Omental fat pad (tissue), 4 donors: ENCODE results near the gene AKIRIN2. TPM values are rescaled to one million over a fixed set of nuclear protein-coding genes. Genes with fewer than 3 reads are reported as not detected.

ENCODE experiments used
- ATAC-seq: fragments of 150-250 bp; one replicate; pipeline ENCODE4 v1.9.1; 2016; ENCODE audit warnings: mild to moderate bottlenecking, moderate library complexity; ENCODE audit not compliant: low FRiP score
- DNase-seq: peaks from one replicate; pipeline ENCODE4 v3.0.0-alpha.2; 2019; ENCODE audit warnings: low spot score
- CTCF ChIP-seq, 3 donors: fragments of 450-650 bp; IDR thresholded peaks; one replicate each; pipeline ENCODE4 v1.5.1; 2016 to 2017; ENCODE audit warnings: antibody characterized with exemption in 3 of 3, mild to moderate bottlenecking in 3 of 3, moderate library complexity in 2 of 3
- total RNA-seq, 4 donors: library from RNA; depleted of rRNA; stranded (reverse); fragments of >200 nt; gene quantifications; one replicate each; pipeline ENCODE4 v1.1.0, GENCODE V29; 2016

The AKIRIN2 gene
- total RNA-seq: 10 to 100 TPM; 22.9 to 41.6 (median 34.6) TPM

DNA sequence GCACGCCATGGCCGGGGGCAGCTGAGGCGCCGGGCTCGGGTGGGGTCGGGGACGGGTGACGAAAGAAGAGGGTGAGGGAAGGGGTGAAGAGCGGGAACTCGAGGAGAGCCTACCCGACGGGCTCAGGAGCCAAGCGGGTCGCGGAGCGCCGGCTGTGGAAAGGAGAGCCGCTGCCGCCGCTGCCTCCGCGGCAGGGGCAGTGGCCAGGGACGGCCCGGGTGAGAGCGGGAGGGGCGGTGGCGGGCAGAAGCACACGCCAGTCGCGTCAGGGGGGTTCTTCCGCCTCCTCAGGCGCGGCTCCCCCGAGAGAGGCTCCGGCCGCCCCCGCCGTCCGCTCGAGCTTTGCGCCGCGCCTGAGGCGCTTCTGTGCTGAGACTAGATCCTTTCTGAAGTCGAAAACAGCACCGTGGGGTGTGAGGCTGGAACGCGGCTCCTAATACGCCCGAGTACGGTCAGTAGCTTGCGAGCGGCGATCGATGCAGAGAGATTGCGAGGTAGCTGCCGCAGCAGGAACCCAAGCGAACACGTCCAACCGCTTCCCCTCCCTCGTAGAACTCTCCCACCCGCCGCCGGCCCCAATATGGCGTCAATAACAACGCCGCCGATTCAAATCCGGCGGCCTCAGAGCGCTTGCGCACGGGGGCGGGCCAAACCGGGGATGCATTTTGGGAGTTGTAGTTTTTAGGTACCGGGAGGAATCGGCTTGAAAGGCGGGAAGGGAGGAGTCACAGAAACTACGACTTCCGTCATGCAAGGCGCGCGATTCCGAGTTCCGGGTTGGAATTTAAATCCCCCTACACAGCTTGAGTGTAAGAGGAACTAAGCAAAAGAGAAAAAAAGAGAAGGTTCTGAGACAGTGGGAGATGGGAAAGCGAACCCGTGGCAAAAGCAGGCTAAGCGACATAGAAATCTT is at the start of gene AKIRIN2:
Gene AKIRIN2, minus strand, starts transcription at position 558 of the 913 bp plus-strand sequence. Its CDS starts 549 bp downstream, at position 9.
- TF ChIP-seq CTCF (IDR thresholded peaks at IDR 0.05): no peak
- peak; percentile 82 for DNase-seq

DNA sequence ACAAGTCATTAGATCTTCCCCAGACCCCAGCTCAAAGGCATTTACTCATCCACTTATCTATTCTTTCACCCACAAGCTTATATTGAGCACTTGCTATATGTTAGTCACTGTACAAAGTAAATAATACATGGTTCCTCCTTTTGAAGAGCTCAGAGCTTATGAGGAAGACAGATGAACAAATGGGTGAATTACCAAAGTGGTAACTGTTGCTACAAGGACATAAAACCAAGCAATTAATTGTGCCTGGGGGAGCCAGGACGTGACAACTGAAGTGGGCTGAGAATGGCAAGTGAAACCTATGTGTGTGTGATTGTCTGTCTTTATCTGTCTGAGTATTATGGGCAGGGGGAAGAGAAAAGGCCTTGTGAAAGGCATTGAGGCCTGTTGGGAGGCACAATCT is 45.6 kb upstream of the AKIRIN2 start:
- ATAC-seq (no peak), DNase-seq (no peak)
- no peak for TF ChIP-seq CTCF (IDR thresholded peaks at IDR 0.05)

More for the DNA sequence above, at the start of gene AKIRIN2:
- peak; percentile 91 for ATAC-seq

DNA sequence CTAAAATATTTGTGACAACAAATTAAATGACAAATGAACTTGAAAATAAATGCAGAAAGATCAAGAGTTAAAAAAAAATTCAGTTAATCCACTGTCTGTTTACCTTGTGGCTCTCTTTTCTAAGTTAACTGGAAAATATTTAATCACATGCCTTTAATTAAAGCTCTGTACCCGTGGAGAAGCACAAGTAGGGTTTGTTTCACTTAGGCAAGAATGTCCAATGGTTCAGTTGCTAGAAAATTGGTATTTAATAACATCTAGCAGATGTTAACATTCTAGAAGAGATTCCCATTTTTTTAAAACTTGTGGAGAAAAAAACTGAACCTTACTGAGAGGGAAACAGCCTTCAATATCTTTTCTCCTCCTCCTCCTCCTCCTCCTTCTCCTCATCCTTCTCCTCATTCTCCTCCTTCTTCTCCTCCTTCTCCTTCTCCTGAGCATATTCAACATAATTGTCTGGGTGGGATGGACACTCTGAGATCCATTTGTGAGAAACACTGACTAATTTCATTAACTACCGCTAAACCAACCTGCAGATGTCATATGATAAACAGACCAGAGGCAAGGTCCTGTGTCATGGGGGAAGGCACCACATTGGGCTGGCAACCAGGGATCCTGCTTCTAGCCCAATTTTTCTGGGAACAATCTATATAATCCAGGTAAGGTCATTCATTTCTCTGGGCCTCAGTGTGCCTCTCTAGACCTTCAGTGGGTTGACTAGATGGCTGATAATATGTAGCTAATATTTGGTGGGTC is 44.1 kb upstream of the AKIRIN2 start:
- ATAC-seq (no peak), DNase-seq (no peak)
- TF ChIP-seq CTCF (IDR thresholded peaks at IDR 0.05): no peak

DNA sequence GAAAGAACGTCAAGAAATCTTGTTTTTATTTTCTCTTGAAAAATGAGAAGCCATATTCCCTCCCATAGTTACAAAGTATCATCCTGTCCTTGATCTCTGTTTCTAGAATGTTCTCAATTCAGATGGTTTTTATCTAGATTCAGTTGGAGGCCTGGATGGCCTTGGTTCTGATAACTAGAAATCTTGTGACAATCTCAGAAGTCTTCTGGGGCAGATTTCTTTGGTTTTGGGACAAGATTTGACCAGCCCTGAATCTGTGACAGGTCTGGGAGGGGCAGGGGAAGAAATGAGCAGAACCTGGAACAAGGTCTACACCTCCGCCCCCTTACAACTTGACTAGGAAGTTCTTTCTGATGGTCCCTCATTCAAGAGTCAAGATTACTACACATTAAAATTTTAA is 41.4 kb upstream of the AKIRIN2 start:
- ATAC-seq (no peak), DNase-seq (no peak)
- TF ChIP-seq CTCF (IDR thresholded peaks at IDR 0.05): no peak

- DNase-seq (no peak), ATAC-seq (no peak)
- TF ChIP-seq CTCF (IDR thresholded peaks at IDR 0.05): no peak
Observed at GRCh38 chr6:87742106-87742505, 40.1 kb upstream of the AKIRIN2 start.

- DNase-seq (no peak), ATAC-seq (no peak)
- TF ChIP-seq CTCF (IDR thresholded peaks at IDR 0.05): no peak
Observed at GRCh38 chr6:87741001-87741650, 39.1 kb upstream of the AKIRIN2 start.
